Panc1 (cell line): Measurements from ENCODE around the gene RPL28. TPM values are rescaled to one million over a fixed set of nuclear protein-coding genes. Genes with fewer than 3 reads are reported as not detected.
"Not testable (repeated sequence)": the region's sequence is repeated elsewhere in the genome, so short reads cannot be mapped to it uniquely, and the experiment has no call there.

Experiments used
- ATAC-seq: fragments of 200-7000 bp; cut with Tn5 transposase; 2 replicates; pipeline ENCODE4 v1.9.1; 2020; ENCODE audit warnings: mild to moderate bottlenecking, moderate library complexity
- BruUV-seq: library from RNA; stranded (reverse); fragments of 400-500 nt; replicated peaks from 2 replicates; lab custom pipeline; 2021; lab: Mats Ljungman, UMichigan
- CTCF ChIA-PET: fragments of 300-600 bp; sonication (Branson Sonifier 250); formaldehyde crosslinking; loops from one replicate; lab custom pipeline; 2022; ENCODE audit warnings: antibody characterized with exemption; lab: Charles Lee
- POLR2A ChIA-PET: fragments of 300-600 bp; sonication (Branson Sonifier 250); formaldehyde crosslinking; loops from one replicate; lab custom pipeline; 2022; ENCODE audit warnings: antibody characterized with exemption; lab: Charles Lee
- DNase-seq: peaks from one replicate; pipeline ENCODE4 v3.0.0-alpha.2; 2010; ENCODE audit warnings: low read depth, low spot score
- H3K27ac ChIP-seq: 2 replicates; pipeline ENCODE4 v1.5.1; 2011; ENCODE audit warnings: mild to moderate bottlenecking, low read length, inconsistent platforms
- H3K27me3 ChIP-seq: fragments of 200-500 bp; sonication (Bioruptor generic); 2 replicates; pipeline ENCODE4 v1.6.0; 2014; ENCODE audit warnings: low read length, inconsistent platforms; ENCODE audit not compliant: control insufficient read depth, insufficient read depth
- H3K36me3 ChIP-seq: fragments of 200-500 bp; sonication (Bioruptor generic); 2 replicates; pipeline ENCODE4 v1.5.1; 2014; ENCODE audit warnings: inconsistent platforms, mild to moderate bottlenecking, low read length, moderate library complexity; ENCODE audit not compliant: control insufficient read depth, insufficient read depth
- H3K4me1 ChIP-seq: 2 replicates; pipeline ENCODE4 v1.5.1; 2011; ENCODE audit warnings: inconsistent platforms, mild to moderate bottlenecking, low read length, moderate library complexity; ENCODE audit not compliant: control insufficient read depth, insufficient read depth
- H3K4me3 ChIP-seq, 2 experiments: 2 replicates each; pipeline ENCODE4 v1.5.1; 2011 to 2012; ENCODE audit warnings: low read depth in 2 of 2, low read length in 2 of 2, mild to moderate bottlenecking in 2 of 2, inconsistent platforms in 1 of 2, moderate library complexity in 1 of 2
- H3K9me3 ChIP-seq: fragments of 200-500 bp; sonication (Bioruptor generic); 2 replicates; pipeline ENCODE4 v1.5.1; 2014; ENCODE audit warnings: low read depth, mild to moderate bottlenecking, inconsistent platforms, low read length, moderate library complexity; ENCODE audit not compliant: control insufficient read depth, insufficient read depth
- POLR2AphosphoS5 ChIP-seq: IDR thresholded peaks from 2 replicates; pipeline ENCODE4 v1.6.1; 2012; ENCODE audit warnings: mild to moderate bottlenecking, low read depth, low read length, moderate library complexity
- REST ChIP-seq, 2 experiments: IDR thresholded peaks; 2 replicates each; pipeline ENCODE4 v1.6.1; 2011 to 2012; ENCODE audit warnings: low read depth in 2 of 2, control low read depth in 1 of 2, low read length in 1 of 2, mild to moderate bottlenecking in 1 of 2, moderate library complexity in 1 of 2; ENCODE audit not compliant: insufficient read depth in 1 of 2
- SIN3A ChIP-seq: IDR thresholded peaks from 2 replicates; pipeline ENCODE4 v1.6.1; 2012; ENCODE audit warnings: low read depth, mild to moderate bottlenecking, low read length, moderate library complexity, borderline replicate concordance; ENCODE audit not compliant: insufficient read depth
- TCF7L2 ChIP-seq: IDR thresholded peaks from 2 replicates; pipeline ENCODE4 v1.6.1; 2011; ENCODE audit warnings: mild to moderate bottlenecking, low read depth, low read length, inconsistent platforms
- in situ Hi-C: cut with HindIII; loops from 2 replicates; pipeline ENCODE4 v1.10.0; 2016; ENCODE audit warnings: low sequenced_read_pairs, low pct_unique_long_range_greater_than_20kb
- intact Hi-C: fragments of 100-400 bp; cut with micrococcal nuclease; formaldehyde crosslinking; loops from one replicate; pipeline ENCODE4 v1.10.0; 2022; ENCODE audit not compliant: unreplicated experiment
- total RNA-seq: library from RNA; stranded (reverse); gene quantifications from one replicate; pipeline ENCODE4 v1.2.1, GENCODE V29; 2021; ENCODE audit not compliant: unreplicated experiment
- TF ChIP-seq, protein P1 (sequence below): fragments of 450-650 bp; IDR thresholded peaks from 2 replicates; pipeline ENCODE4 v1.5.1; 2017; ENCODE audit warnings: mild to moderate bottlenecking

RPL28 gene
- total RNA-seq, 1 experiment from 2014 or later, result 2,154 TPM

DNA sequence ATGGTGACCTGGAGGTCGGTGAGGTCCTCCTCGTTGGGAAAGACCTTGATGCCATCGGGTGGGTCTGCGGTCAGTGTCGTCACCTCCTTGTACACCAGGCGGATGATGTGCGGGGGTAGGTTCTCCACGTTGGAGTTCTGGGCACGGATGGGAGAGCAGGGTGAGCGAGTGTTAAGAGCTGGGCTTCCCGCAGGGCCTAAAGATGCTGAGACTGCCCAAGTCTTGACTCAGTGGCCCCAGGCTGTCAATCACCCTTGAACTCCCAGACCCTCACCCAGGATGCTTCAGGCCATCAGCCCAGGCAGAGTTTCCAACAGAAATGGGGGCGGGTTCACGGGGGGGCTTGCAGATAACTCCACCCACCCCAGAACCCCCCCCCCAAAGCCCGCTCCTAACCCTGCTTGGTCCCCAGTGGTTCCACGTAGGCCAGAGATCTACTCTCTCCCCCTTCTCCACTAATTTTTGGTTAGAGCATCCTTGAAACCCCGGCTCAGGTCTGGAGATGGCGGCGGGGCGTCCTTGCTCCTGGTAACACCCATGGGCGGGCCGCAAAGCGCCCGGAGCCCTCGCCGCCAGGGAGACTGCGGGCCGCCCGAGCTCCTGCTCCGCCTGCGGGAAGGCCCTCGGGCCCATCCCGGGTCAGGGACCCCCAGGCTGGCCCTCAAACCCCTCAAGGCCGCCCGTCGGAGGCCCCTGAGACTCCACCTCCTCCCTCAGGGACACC lies 21.3 kb downstream of the RPL28 start:
- Histone ChIP-seq H3K27ac (peak overlapping the region; percentile 100), H3K27me3 (no peaks in the 10 kb centered on the region), H3K9me3 (peaks cover 6% of the 10 kb centered on the region; the same call in 1 of the 2 replicates), H3K4me1 (peaks cover 32% of the 10 kb centered on the region), H3K36me3 (peaks cover 29% of the 10 kb centered on the region), H3K4me3 (peak overlapping the region; percentile 85 to 88)
- in situ Hi-C loops (no loop called here), intact Hi-C loops (no loop called here)
- ChIA-PET POLR2A (interaction anchor here (0.6 to 0.7 kb wide), 3 partner anchors 61 to 345 kb away, joined by 4 to 9 read pairs (median 8); no protein-coding TSS in a partner anchor), CTCF (interaction anchor here (0.7 kb wide), 1 partner anchor 119 kb away, joined by 5 read pairs; no protein-coding TSS in a partner anchor)
- DNase-seq, result no peak
- BruUV-seq, result no TSS peak
- ATAC-seq, result peak; percentile 14
- no peak for TF ChIP-seq SIN3A
- no peak for TF ChIP-seq REST (IDR thresholded peaks at IDR 0.05; ENCODE audit: insufficient read depth in 1 of 2, low read depth in 2 of 2, low read length in 1 of 2)
- TF ChIP-seq, protein P1, sequence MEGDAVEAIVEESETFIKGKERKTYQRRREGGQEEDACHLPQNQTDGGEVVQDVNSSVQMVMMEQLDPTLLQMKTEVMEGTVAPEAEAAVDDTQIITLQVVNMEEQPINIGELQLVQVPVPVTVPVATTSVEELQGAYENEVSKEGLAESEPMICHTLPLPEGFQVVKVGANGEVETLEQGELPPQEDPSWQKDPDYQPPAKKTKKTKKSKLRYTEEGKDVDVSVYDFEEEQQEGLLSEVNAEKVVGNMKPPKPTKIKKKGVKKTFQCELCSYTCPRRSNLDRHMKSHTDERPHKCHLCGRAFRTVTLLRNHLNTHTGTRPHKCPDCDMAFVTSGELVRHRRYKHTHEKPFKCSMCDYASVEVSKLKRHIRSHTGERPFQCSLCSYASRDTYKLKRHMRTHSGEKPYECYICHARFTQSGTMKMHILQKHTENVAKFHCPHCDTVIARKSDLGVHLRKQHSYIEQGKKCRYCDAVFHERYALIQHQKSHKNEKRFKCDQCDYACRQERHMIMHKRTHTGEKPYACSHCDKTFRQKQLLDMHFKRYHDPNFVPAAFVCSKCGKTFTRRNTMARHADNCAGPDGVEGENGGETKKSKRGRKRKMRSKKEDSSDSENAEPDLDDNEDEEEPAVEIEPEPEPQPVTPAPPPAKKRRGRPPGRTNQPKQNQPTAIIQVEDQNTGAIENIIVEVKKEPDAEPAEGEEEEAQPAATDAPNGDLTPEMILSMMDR, result no peak
- TF ChIP-seq POLR2AphosphoS5, result no peak
- TF ChIP-seq TCF7L2, result no peak

- peak within 1 kb of the TSS; percentile 100 for H3K27ac ChIP-seq
- peaks cover 24% of the 10 kb centered on the region for H3K36me3 ChIP-seq
- H3K4me3 ChIP-seq, result peak within 1 kb of the TSS; percentile 85 to 88
- BruUV-seq, DNase-seq, H3K27me3 ChIP-seq, in situ Hi-C loops, H3K9me3 ChIP-seq, intact Hi-C loops: not testable (repeated sequence)
- peak; percentile 28; the same call in 1 of the 2 replicates for ATAC-seq
- peaks cover 29% of the 10 kb centered on the region for H3K4me1 ChIP-seq
- ChIA-PET CTCF (interaction anchor here (0.7 kb wide), 1 partner anchor 119 kb away, joined by 5 read pairs; no protein-coding TSS in a partner anchor), POLR2A (interaction anchor here (0.6 to 0.7 kb wide), 3 partner anchors 10 to 192 kb away, joined by 3 to 9 read pairs (median 7); partner anchors contain the start of gene FIZ1)
- peak; percentile 98 for TF ChIP-seq POLR2AphosphoS5
Measured at GRCh38 chr19:55407550-55407799, 21.7 kb downstream of the RPL28 start, which contains the start of gene UBE2S. Gene UBE2S (minus strand): TSS chr19:55407788. CDS start chr19:55407589, 199 bp downstream.
